PC-3 (cell line): Measurements from ENCODE around the gene CHEK2. TPM values are rescaled to one million over a fixed set of nuclear protein-coding genes. Genes with fewer than 3 reads are reported as not detected.

Experiments used
- ATAC-seq: fragments of 200-7000 bp; cut with Tn5 transposase; 2 replicates; pipeline ENCODE4 v1.9.1; 2020; ENCODE audit warnings: mild to moderate bottlenecking, moderate library complexity
- BruUV-seq: library from RNA; stranded (reverse); fragments of 400-500 nt; replicated peaks from 2 replicates; lab custom pipeline; 2021; lab: Mats Ljungman, UMichigan
- CTCF ChIA-PET: fragments of 300-600 bp; sonication (Branson Sonifier 250); formaldehyde crosslinking; loops from one replicate; lab custom pipeline; 2022; ENCODE audit warnings: antibody characterized with exemption; lab: Charles Lee
- POLR2A ChIA-PET: fragments of 300-600 bp; sonication (Branson Sonifier 250); formaldehyde crosslinking; loops from one replicate; lab custom pipeline; 2022; ENCODE audit warnings: antibody characterized with exemption; ENCODE audit not compliant: unreplicated experiment; lab: Charles Lee
- DNase-seq: peaks from one replicate; pipeline ENCODE4 v3.0.0-alpha.2; 2015
- H2AFZ ChIP-seq: fragments of 300-600 bp; sonication (generic); 2 replicates; pipeline ENCODE4 v1.6.0; 2016; ENCODE audit warnings: antibody characterized with exemption, low read length
- H3F3A ChIP-seq: fragments of 300-600 bp; sonication (generic); one replicate; pipeline ENCODE4 v1.6.0; 2017; ENCODE audit warnings: antibody characterized with exemption, low read length, control low read depth, mild to moderate bottlenecking; ENCODE audit not compliant: unreplicated experiment
- H3K27ac ChIP-seq: fragments of 300-600 bp; sonication (generic); 2 replicates; pipeline ENCODE4 v1.5.1; 2016; ENCODE audit warnings: mild to moderate bottlenecking, low read length
- H3K27me3 ChIP-seq: fragments of 300-600 bp; sonication (generic); 2 replicates; pipeline ENCODE4 v1.6.1; 2016; ENCODE audit warnings: low read length, mixed read lengths
- H3K36me3 ChIP-seq: fragments of 300-600 bp; sonication (generic); 2 replicates; pipeline ENCODE4 v1.6.1; 2016; ENCODE audit warnings: low read depth, mixed run types, low read length, mixed read lengths
- H3K4me1 ChIP-seq: fragments of 300-600 bp; sonication (generic); 2 replicates; pipeline ENCODE4 v1.5.1; 2016; ENCODE audit warnings: low read length; ENCODE audit not compliant: insufficient read depth
- H3K4me2 ChIP-seq: fragments of 300-600 bp; sonication (generic); 2 replicates; pipeline ENCODE4 v1.6.0; 2016; ENCODE audit warnings: low read length
- H3K4me3 ChIP-seq: fragments of 300-600 bp; sonication (generic); 2 replicates; pipeline ENCODE4 v1.5.1; 2016; ENCODE audit warnings: mild to moderate bottlenecking, low read length, mixed read lengths
- H3K79me2 ChIP-seq: fragments of 300-600 bp; sonication (generic); 2 replicates; pipeline ENCODE4 v1.6.1; 2017; ENCODE audit warnings: low read length, mixed read lengths
- H3K9ac ChIP-seq: fragments of 300-600 bp; sonication (generic); 2 replicates; pipeline ENCODE4 v1.6.0; 2016; ENCODE audit warnings: mild to moderate bottlenecking, low read length
- H3K9me2 ChIP-seq: fragments of 300-600 bp; sonication (generic); replicated peaks from 2 replicates; pipeline ENCODE4 v1.6.1; 2016; ENCODE audit warnings: mixed run types, low read length, mixed read lengths
- H3K9me3 ChIP-seq: fragments of 300-600 bp; sonication (generic); 2 replicates; pipeline ENCODE4 v1.6.1; 2016; ENCODE audit warnings: low read length, mixed read lengths
- H4K20me1 ChIP-seq: fragments of 300-600 bp; sonication (generic); 2 replicates; pipeline ENCODE4 v1.6.1; 2016; ENCODE audit warnings: low read length, mixed read lengths
- CTCF ChIP-seq: fragments of 300-600 bp; sonication (generic); conservative IDR thresholded peaks from 2 replicates; pipeline ENCODE4 v1.5.1; 2017; ENCODE audit warnings: antibody characterized with exemption, low read depth, mild to moderate bottlenecking, low read length
- EZH2 ChIP-seq: fragments of 300-600 bp; sonication (generic); IDR thresholded peaks from one replicate; pipeline ENCODE4 v1.6.1; 2017; ENCODE audit warnings: antibody characterized with exemption, mild to moderate bottlenecking, low read length; ENCODE audit not compliant: unreplicated experiment
- EZH2phosphoT487 ChIP-seq: fragments of 300-600 bp; sonication (generic); IDR thresholded peaks from 2 replicates; pipeline ENCODE4 v1.6.1; 2018; ENCODE audit warnings: mild to moderate bottlenecking, antibody characterized with exemption, low read length, borderline replicate concordance
- intact Hi-C: fragments of 100-400 bp; cut with micrococcal nuclease; formaldehyde crosslinking; loops from 2 replicates; pipeline ENCODE4 v1.9.0; 2023
- total RNA-seq: library from RNA; depleted of rRNA; stranded (reverse); fragments of >200 nt; gene quantifications from 2 replicates; pipeline ENCODE4 v1.2.3, GENCODE V29; 2014

CHEK2 gene
- total RNA-seq, 1 experiment from 2014 or later: 21.0 TPM

GRCh38 chr22:28773461-28773867 lies 31.8 kb upstream of the CHEK2 start:
- H3K4me1 ChIP-seq: peaks cover 4% of the 10 kb centered on the region; the same call in 1 of the 2 replicates
- TSS peak; percentile 77 for BruUV-seq
- peak overlapping the region; percentile 8; the same call in 1 of the 2 replicates for H3K27ac ChIP-seq
- peak overlapping the region; percentile 90 for H3K4me2 ChIP-seq
- DNase-seq (no peak), ATAC-seq (no peak)
- H3K9me3 ChIP-seq: no peaks in the 10 kb centered on the region
- H4K20me1 ChIP-seq: no peaks in the 10 kb centered on the region
- no peaks in the 10 kb centered on the region for H3K27me3 ChIP-seq
- peak overlapping the region; percentile 86 for H2AFZ ChIP-seq
- ChIA-PET POLR2A (interaction anchor here (0.6 kb wide), 1 partner anchor 32 kb away, joined by 3 read pairs; no protein-coding TSS in a partner anchor), CTCF (interaction anchor here (0.5 to 0.6 kb wide), 2 partner anchors 32 kb away, joined by 3 read pairs; partner anchors contain the start of genes CHEK2 and HSCB)
- TF ChIP-seq CTCF (no peak), EZH2 (no peak), EZH2phosphoT487 (no peak)
- H3K36me3 ChIP-seq: no peaks in the 10 kb centered on the region
- H3K4me3 ChIP-seq: peak overlapping the region; percentile 73
- no peaks in the 10 kb centered on the region for H3F3A ChIP-seq
- peaks cover 50% of the 10 kb centered on the region for H3K79me2 ChIP-seq
- intact Hi-C loops: no loop called here
- no peaks in the 10 kb centered on the region for H3K9me2 ChIP-seq
- H3K9ac ChIP-seq: peak overlapping the region; percentile 78

GRCh38 chr22:28772633-28773460 lies 31.2 kb upstream of the CHEK2 start, which contains the start of gene CCDC117:
TSS of gene CCDC117 (plus strand) at chr22:28772695. CDS start at chr22:28772850, 155 bp downstream.
- peak; percentile 90 for ATAC-seq
- H3K27ac ChIP-seq: peak within 1 kb of the TSS; percentile 8; the same call in 1 of the 2 replicates
- H3K9me3 ChIP-seq: no peaks in the 10 kb centered on the region
- ChIA-PET POLR2A (interaction anchor here (0.6 kb wide), 1 partner anchor 392 kb away, joined by 8 read pairs; no protein-coding TSS in a partner anchor), CTCF (interaction anchor here (0.5 to 0.6 kb wide), 3 partner anchors 23 to 32 kb away, joined by 3 read pairs; partner anchors contain the start of genes CHEK2 and HSCB)
- no peaks in the 10 kb centered on the region for H3K9me2 ChIP-seq
- intact Hi-C loops: no loop called here
- no peaks in the 10 kb centered on the region for H4K20me1 ChIP-seq
- peak within 1 kb of the TSS; percentile 78 for H3K9ac ChIP-seq
- BruUV-seq: no TSS peak
- no peaks in the 10 kb centered on the region for H3F3A ChIP-seq
- H3K79me2 ChIP-seq: peaks cover 44% of the 10 kb centered on the region
- DNase-seq: peak; percentile 79
- peak within 1 kb of the TSS; percentile 90 for H3K4me2 ChIP-seq
- peak within 1 kb of the TSS; percentile 73 for H3K4me3 ChIP-seq
- no peaks in the 10 kb centered on the region for H3K27me3 ChIP-seq
- no peak for TF ChIP-seq EZH2phosphoT487
- TF ChIP-seq EZH2: no peak
- H3K4me1 ChIP-seq: peaks cover 4% of the 10 kb centered on the region; the same call in 1 of the 2 replicates
- H2AFZ ChIP-seq: peak within 1 kb of the TSS; percentile 86
- no peaks in the 10 kb centered on the region for H3K36me3 ChIP-seq

- no peaks in the 10 kb centered on the region for H4K20me1 ChIP-seq
- no peaks in the 10 kb centered on the region for H3K36me3 ChIP-seq
- no peaks in the 10 kb centered on the region for H3F3A ChIP-seq
- no peak overlapping the region for H3K9ac ChIP-seq
- peaks cover 4% of the 10 kb centered on the region; the same call in 1 of the 2 replicates for H3K4me1 ChIP-seq
- BruUV-seq: no TSS peak
- no peak for DNase-seq
- no peak overlapping the region for H2AFZ ChIP-seq
- no peak overlapping the region for H3K4me2 ChIP-seq
- H3K9me3 ChIP-seq: no peaks in the 10 kb centered on the region
- no peak overlapping the region for H3K27ac ChIP-seq
- no peaks in the 10 kb centered on the region for H3K27me3 ChIP-seq
- H3K4me3 ChIP-seq: no peak overlapping the region
- peaks cover 32% of the 10 kb centered on the region for H3K79me2 ChIP-seq
- ATAC-seq: no peak
- intact Hi-C loops: no loop called here
- TF ChIP-seq CTCF (no peak), EZH2 (no peak), EZH2phosphoT487 (no peak)
- POLR2A ChIA-PET: no interaction called here
- CTCF ChIA-PET: no interaction called here
- no peaks in the 10 kb centered on the region for H3K9me2 ChIP-seq
These were observed 29.7 kb upstream of the CHEK2 start for GRCh38 chr22:28771195-28771791.
